ENCODE data around the gene RPS16. TPM values are rescaled to one million over a fixed set of nuclear protein-coding genes. Genes with fewer than 3 reads are reported as not detected.

RPS16 gene
- total and polyA plus RNA-seq, 2 donors (not counting 1 experiment from before 2014, with no cell fraction given): 3,910 to 6,448 TPM

- Histone ChIP-seq H3K4me3 (ENCODE audit: control extremely low read depth in 1 of 5, extremely low read depth in 1 of 5, insufficient read depth in 1 of 5, low read depth in 2 of 5, low read length in 4 of 5) (no peak overlapping the region), H2AFZ (ENCODE audit: insufficient read depth, low read depth, low read length, poor library complexity, severe bottlenecking) (no peak overlapping the region), H3K9ac (ENCODE audit: low read length) (no peak overlapping the region), H3K36me3 (replicated peaks in 1 of 2; ENCODE audit: control extremely low read depth in 1 of 2, control insufficient read depth in 1 of 2, extremely low read depth in 1 of 2, insufficient read depth in 2 of 2, low read length in 1 of 2) (peaks cover 7 to 37% of the 10 kb centered on the region in 2 experiments), H4K20me1 (ENCODE audit: control insufficient read depth, insufficient read depth, low read length, poor library complexity, severe bottlenecking) (peaks cover 34% of the 10 kb centered on the region), H3K27ac (ENCODE audit: low read length in 2 of 2) (peak overlapping the region; percentile 9 to 63), H3K27me3 (replicated peaks in 1 of 4; ENCODE audit: control extremely low read depth in 1 of 4, control insufficient read depth in 3 of 4, insufficient read depth in 4 of 4, low read length in 3 of 4) (no peaks in the 10 kb centered on the region), H3K4me2 (replicated peaks; ENCODE audit: low read depth, low read length, poor library complexity, severe bottlenecking) (no peak overlapping the region), H3K79me2 (ENCODE audit: control insufficient read depth, insufficient read depth, low read length) (peaks cover 33% of the 10 kb centered on the region), H3K4me1 (ENCODE audit: control insufficient read depth in 2 of 2, insufficient read depth in 2 of 2, low read length in 2 of 2) (peaks cover 17 to 25% of the 10 kb centered on the region in 2 donors), H3K9me3 (ENCODE audit: control extremely low read depth in 1 of 3, control insufficient read depth in 2 of 3, insufficient read depth in 1 of 3, low read length in 2 of 3) (no peaks in the 10 kb centered on the region)
- peak overlapping the region; percentile 71 for H3K4me3 Mint-ChIP-seq
- peak overlapping the region; percentile 94 for H3K27ac Mint-ChIP-seq
- peaks cover 35% of the 10 kb centered on the region for H3K4me1 Mint-ChIP-seq
- ATAC-seq (ENCODE audit: low read depth) (peak; percentile 69), DNase-seq (peak; percentile 63)
- H3K9me3 Mint-ChIP-seq (ENCODE audit: insufficient read depth): no peaks in the 10 kb centered on the region
- no peak for TF ChIP-seq CTCF (IDR thresholded peaks at IDR 0.05)
- no peak for TF ChIP-seq EZH2 (IDR thresholded peaks at IDR 0.05; ENCODE audit: borderline replicate concordance, insufficient read depth, low read depth, low read length, poor library complexity, severe bottlenecking)
- intact Hi-C loops (cut with micrococcal nuclease): loop anchor here (2.0 kb wide), 1 partner anchor 14 kb away; the partner anchor contains the start of gene SUPT5H
- POLR2A ChIA-PET: interaction anchor here (0.7 kb wide), 2 partner anchors 8 to 131 kb away, joined by 5 to 8 read pairs; no protein-coding TSS in a partner anchor
- CTCF ChIA-PET: interaction anchor here (0.7 kb wide), 1 partner anchor 19 kb away, joined by 3 read pairs; the partner anchor contains the start of gene PLEKHG2
- WGBS (ENCODE audit: insufficient coverage): 65% methylated on average over 14 of the region's 25 CpGs
- H3K27me3 Mint-ChIP-seq: no peaks in the 10 kb centered on the region
Observed at GRCh38 chr19:39430675-39431593, 4.8 kb downstream of the RPS16 start.
